ENCODE measurements around the gene SLC25A51.

DNA sequence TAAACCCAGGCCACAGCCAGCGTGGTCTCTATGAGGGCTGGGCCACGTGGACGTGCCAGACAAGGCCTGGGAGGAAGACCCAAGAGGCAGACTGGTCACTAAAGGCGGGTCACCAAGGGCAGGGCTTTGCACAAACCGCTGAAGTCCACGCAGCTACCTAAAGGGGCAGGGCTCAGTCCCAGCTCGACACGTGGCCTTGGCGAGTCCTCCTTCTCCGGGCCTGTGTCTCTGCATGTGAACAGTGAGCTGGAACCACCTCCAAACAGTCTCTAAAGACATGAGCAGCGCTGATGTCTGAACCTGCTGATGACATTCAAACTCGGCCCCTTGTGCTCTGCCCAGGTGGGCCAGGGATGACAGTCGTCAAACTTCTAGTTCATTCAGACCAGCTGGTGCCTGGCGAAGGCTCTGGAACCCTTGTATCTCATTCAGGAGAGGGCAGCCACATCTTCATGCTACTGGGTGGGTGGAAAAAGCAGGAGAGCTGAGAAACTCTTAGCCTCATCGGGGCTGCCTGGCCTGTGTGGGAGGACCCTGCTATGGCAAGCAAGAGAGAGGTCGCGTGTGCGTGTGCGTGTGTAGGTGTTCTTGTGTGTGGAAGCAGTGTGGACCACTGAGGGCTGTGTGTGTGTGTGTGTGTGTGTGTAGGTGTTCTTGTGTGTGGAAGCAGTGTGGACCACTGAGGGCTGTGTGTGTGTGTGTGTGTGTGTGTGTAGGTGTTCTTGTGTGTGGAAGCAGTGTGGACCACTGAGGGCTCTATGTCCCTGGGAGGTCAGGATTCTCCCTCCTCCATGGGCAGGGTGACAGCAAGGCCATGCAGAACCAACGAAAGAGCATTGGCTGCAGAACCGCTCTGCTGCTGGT, 14.1 kb upstream of the SLC25A51 start:
- TF ChIP-seq CTCF (IDR thresholded peaks at IDR 0.05) (no peak), POLR2AphosphoS5 (IDR thresholded peaks at IDR 0.05) (no peak), POLR2A (IDR thresholded peaks at IDR 0.05) (no peak)

Data from prostate gland (tissue), 2 donors.